ENCODE measurements around the gene ACTN3. TPM values are rescaled to one million over a fixed set of nuclear protein-coding genes. Genes with fewer than 3 reads are reported as not detected.

ACTN3 gene
- polyA plus RNA-seq, 1 experiment = 0.11 TPM

- DNase-seq (ENCODE audit: low read depth, low spot score) = no peak
- CTCF ChIA-PET = interaction anchor here (0.6 kb wide), 1 partner anchor 8 kb away, joined by 3 read pairs; no protein-coding TSS in a partner anchor
- POLR2A ChIA-PET = no interaction called here
- Histone ChIP-seq H3K27me3 (ENCODE audit: control insufficient read depth, insufficient read depth, low read length) (peaks cover 26% of the 10 kb centered on the region), H3K27ac (ENCODE audit: low read depth, low read length) (no peak overlapping the region), H3K4me3 (ENCODE audit: low read depth, low read length) (no peak overlapping the region), H3K9me3 (ENCODE audit: control insufficient read depth, insufficient read depth, low read length) (peaks cover 3% of the 10 kb centered on the region; the same call in 1 of the 2 replicates)
- TF ChIP-seq, protein P1, sequence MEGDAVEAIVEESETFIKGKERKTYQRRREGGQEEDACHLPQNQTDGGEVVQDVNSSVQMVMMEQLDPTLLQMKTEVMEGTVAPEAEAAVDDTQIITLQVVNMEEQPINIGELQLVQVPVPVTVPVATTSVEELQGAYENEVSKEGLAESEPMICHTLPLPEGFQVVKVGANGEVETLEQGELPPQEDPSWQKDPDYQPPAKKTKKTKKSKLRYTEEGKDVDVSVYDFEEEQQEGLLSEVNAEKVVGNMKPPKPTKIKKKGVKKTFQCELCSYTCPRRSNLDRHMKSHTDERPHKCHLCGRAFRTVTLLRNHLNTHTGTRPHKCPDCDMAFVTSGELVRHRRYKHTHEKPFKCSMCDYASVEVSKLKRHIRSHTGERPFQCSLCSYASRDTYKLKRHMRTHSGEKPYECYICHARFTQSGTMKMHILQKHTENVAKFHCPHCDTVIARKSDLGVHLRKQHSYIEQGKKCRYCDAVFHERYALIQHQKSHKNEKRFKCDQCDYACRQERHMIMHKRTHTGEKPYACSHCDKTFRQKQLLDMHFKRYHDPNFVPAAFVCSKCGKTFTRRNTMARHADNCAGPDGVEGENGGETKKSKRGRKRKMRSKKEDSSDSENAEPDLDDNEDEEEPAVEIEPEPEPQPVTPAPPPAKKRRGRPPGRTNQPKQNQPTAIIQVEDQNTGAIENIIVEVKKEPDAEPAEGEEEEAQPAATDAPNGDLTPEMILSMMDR (IDR thresholded peaks at IDR 0.05; ENCODE audit: low read depth, low read length) = no peak
Observed at GRCh38 chr11:66559866-66560676, 13.4 kb downstream of the ACTN3 start.

GRCh38 chr11:66561178-66561974 lies 14.7 kb downstream of the ACTN3 start:
- TF ChIP-seq, protein P1 (IDR thresholded peaks at IDR 0.05; ENCODE audit: low read depth, low read length) = no peak
- CTCF ChIA-PET = interaction anchor here (0.6 kb wide), 1 partner anchor 58 kb away, joined by 3 read pairs; no protein-coding TSS in a partner anchor
- Histone ChIP-seq H3K4me3 (ENCODE audit: low read depth, low read length) (no peak overlapping the region), H3K9me3 (ENCODE audit: control insufficient read depth, insufficient read depth, low read length) (peaks cover 3% of the 10 kb centered on the region; the same call in 1 of the 2 replicates), H3K27ac (ENCODE audit: low read depth, low read length) (no peak overlapping the region), H3K27me3 (ENCODE audit: control insufficient read depth, insufficient read depth, low read length) (peaks cover 16% of the 10 kb centered on the region)
- POLR2A ChIA-PET = interaction anchor here (1.2 kb wide), 1 partner anchor 15 kb away, joined by 4 read pairs; the partner anchor contains the start of genes ACTN3 and ZDHHC24
- DNase-seq (ENCODE audit: low read depth, low spot score) = no peak

- TF ChIP-seq, protein P1 (IDR thresholded peaks at IDR 0.05; ENCODE audit: low read depth, low read length) = no peak
- H3K27ac ChIP-seq (ENCODE audit: low read depth, low read length) = no peak overlapping the region
- H3K27me3 ChIP-seq (ENCODE audit: control insufficient read depth, insufficient read depth, low read length) = peaks cover 16% of the 10 kb centered on the region
- POLR2A ChIA-PET = interaction anchor here (0.5 to 1.2 kb wide), 2 partner anchors 16 to 28 kb away, joined by 3 to 4 read pairs; partner anchors contain the start of genes ACTN3 and ZDHHC24
- no peak overlapping the region for H3K4me3 ChIP-seq (ENCODE audit: low read depth, low read length)
- CTCF ChIA-PET = no interaction called here
- peaks cover 3% of the 10 kb centered on the region; the same call in 1 of the 2 replicates for H3K9me3 ChIP-seq (ENCODE audit: control insufficient read depth, insufficient read depth, low read length)
- no peak for DNase-seq (ENCODE audit: low read depth, low spot score)
Observed at GRCh38 chr11:66561975-66562248, 15.2 kb downstream of the ACTN3 start.

DNA sequence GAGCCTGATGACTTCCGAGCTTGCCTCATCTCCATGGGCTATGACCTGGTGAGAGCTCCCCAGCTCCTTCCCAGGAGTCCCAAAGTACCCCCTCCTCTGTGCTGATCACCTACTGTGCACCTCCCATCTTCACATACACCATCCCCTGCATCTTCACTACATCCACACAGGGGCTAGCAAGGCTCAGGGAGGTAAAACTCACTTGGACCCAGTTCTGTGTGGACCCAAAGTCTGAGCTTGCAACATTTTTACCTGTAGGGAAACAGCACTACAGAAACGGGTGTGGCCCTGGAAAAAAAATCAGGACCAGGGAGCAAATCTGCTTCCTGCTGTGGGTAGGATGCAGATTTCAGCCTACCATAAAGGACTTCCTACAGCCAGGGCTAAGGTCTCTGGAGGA lies 15.6 kb downstream of the ACTN3 start:
- DNase-seq (ENCODE audit: low read depth, low spot score) = no peak
- H3K4me3 ChIP-seq (ENCODE audit: low read depth, low read length) = no peak overlapping the region
- ChIA-PET POLR2A (interaction anchor here (0.5 to 1.2 kb wide), 2 partner anchors 16 to 27 kb away, joined by 3 to 4 read pairs; partner anchors contain the start of genes ACTN3 and ZDHHC24), CTCF (no interaction called here)
- H3K27me3 ChIP-seq (ENCODE audit: control insufficient read depth, insufficient read depth, low read length) = peaks cover 20% of the 10 kb centered on the region
- TF ChIP-seq, protein P1 (IDR thresholded peaks at IDR 0.05; ENCODE audit: low read depth, low read length) = no peak
- no peak overlapping the region for H3K27ac ChIP-seq (ENCODE audit: low read depth, low read length)
- H3K9me3 ChIP-seq (ENCODE audit: control insufficient read depth, insufficient read depth, low read length) = peaks cover 3% of the 10 kb centered on the region; the same call in 1 of the 2 replicates
